NCI-H2196 treated with DMSO at 0.1 percent for 48 hours (cell line): ENCODE measurements around the gene DNM3.

Experiments
- DNase-seq: peaks from one replicate; lab custom pipeline; 2025; ENCODE audit not compliant: unreplicated experiment; lab: John Stamatoyannopoulos, UW

Gene DNM3

DNA sequence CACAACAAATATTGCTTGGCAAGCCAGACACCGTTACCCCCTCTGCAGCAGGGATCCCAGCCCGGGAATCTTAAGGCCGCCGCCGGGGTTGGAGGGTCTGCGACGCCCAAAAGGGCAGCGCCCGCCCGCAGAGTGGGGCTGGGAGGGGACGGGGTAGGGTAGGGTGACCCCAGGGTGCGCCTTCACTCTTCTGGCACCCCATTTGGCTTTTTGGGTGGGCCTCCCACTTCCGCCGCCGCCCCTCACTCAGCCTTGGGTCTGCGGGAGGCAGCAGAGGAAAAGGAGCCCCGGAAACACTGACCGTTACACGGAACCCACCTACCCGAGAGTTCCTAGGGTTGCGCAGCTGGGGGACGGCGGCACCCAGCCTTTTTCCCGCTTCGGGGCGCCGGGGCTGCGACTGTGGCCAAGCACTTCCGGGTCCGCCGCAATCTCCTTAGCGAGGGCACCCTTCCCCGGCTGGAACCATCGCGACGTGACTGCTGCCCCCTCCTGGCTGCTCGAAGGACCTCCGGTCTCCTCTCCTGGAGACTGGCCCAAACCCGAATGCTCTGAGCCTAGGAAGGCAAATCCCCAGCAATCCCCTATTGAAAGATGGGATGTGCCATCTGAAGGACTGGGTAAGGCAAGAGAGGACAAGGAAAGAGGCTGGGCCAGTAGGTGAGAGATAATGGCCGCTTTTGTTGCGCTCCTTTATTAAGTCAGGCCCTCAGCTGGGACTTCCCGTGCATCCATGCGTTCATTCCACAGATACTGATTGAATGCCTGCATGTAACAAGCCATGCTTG is 602.6 kb downstream of the DNM3 start, which contains the start of gene PIGC:
Gene PIGC, minus strand, starts transcription at position 404 of the 788 bp plus-strand sequence. CDS start 1,447 bp downstream, outside the sequence.
- DNase-seq = peak; percentile 87

DNA sequence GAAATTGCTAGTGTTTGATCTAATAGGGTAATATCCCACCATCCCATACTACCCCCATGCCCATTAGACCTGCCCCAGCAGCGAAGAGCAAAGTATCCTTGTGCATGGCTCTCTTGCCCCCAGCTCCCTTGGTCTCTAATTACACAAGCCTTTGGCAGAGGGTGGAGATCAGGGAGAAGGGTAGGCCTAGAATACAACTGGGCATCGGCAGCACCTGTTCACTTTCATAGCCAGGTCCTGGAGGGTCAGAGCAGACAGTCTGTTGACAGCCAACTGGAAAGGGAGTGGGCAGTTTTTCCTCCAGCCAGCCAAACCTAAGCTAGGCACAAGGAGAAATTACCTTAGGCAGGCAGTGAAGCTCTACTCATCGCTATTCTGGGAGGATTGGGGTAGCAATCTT is 605.2 kb downstream of the DNM3 start:
- DNase-seq = no peak

DNA sequence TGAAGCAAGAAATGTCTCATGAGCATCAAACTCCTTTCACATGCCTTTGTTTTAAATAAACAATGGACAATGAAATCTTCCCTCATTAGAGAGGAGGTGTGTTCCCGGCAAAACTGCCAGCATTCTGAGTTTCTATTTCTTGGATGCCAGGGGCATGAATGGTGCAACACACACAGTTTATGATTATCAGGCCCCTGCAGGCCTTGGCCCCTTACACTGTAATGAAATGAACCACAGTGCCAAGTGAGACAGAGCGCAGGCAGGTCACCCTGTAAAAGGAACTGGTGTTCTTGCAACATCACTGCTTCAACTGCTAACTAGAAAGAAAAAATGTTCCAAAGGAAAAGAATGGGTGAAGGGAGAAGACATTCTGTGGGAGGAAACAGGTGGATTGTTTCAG is 606.3 kb downstream of the DNM3 start:
- DNase-seq = no peak

DNA sequence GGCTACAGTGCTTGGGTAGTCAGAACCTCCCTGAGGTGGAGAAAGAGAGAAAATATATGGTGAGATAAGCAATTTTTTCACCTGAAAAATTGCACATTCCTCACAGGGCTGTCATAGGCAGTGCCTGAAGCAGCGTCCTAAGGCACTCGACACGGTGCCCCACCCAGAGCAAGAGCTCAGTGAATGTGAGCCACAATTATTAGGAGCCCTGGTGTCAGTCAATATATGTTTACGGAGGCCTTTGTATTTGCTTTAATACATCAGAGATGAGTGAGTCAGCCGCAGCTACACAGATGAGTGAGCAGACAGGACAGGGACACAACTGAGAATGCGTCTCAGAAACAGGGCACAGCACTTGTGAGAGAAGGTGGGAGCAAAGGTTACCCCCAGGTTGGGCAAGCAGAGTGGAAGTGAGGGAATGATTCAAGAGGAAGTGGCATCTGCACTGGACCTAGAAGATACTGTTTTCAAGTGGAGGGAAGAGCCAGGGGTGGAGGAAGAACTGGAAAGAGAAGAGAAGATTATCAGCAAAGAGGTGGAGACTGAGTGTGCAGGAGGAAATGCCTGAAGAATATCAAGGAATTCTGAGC is 607.8 kb downstream of the DNM3 start:
- no peak for DNase-seq

DNA sequence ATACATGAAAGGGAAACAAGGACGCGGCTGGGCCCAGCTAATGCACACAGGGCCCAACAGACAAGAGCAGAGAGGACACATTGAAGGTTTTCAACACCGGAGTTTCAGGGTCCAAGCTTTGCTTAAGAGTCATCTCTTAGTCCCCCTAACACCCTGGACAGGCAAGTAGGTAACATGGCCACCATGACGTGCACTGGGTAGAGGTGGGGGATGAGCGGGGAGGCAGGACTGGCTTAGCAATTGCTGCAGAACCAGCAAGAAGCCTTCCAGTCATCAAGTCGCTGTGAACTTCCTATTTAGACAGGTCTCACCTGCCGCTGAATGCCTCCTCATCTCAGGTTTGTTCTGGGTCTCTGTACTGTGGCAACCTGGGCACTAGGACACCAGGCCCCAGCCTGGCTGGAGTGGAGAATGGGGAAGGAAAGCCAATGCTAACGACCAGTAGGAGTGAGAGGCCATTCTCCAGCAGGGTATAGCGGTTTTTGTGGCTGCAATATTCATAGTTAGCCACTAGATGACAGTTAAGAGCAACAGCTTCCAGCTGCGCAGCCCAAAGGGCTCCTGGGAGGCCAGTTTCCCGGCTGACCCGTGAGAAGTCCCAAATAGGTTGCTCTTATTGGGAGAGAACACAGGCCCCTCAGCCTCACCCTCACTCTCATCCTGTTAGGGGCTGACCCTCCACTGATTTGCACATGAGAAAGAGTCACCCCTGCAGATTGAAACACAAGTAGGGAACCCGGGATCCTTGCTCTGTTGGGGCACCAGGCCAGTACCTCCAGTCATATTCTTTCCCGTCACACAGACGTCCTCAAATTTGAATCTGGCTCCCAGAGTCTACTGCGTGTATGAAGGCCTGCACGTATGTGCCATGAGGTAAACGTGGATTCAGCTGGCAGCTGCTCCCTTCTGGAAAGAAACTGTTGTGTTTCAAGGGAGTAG is 608.6 kb downstream of the DNM3 start:
- peak; percentile 5 for DNase-seq

DNA sequence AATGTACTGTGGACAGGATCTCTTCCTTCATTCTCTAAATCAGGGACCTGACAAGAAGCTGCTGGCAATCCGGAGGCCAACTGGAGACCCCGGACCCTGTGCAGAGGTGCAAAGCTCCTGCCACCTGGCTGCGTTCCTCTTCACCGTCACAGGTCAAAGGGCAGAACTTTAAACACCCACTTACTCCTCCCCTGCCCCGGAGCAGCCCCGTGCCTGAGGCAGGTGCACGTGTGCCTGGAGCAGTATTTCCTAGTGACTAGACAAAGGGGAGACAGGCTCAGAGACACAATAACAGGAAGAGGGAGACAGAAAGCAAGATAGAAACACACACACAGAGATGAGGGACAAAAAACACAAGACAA is 609.2 kb downstream of the DNM3 start:
- no peak for DNase-seq

DNA sequence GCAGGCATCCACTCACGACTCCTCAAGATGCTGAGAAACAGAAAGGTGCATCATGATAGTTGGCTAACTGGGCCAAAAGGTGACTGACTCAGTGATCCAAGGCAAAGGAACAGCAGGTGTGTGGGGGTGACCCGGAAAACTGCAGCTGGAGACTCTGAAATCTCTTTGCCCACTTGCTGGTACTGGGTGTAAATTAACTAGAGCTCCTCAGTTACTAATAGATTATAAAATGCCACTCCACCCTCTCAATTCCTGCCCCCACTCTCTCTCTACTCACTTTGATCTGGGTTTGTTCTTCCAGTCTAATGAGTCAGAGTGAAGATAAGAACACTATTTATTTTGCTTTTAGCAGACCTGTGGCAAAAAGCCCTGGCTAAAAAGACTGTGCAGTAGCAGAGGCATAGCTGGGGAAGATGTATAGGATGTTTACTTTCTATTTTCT is 609.7 kb downstream of the DNM3 start:
- no peak for DNase-seq

DNA sequence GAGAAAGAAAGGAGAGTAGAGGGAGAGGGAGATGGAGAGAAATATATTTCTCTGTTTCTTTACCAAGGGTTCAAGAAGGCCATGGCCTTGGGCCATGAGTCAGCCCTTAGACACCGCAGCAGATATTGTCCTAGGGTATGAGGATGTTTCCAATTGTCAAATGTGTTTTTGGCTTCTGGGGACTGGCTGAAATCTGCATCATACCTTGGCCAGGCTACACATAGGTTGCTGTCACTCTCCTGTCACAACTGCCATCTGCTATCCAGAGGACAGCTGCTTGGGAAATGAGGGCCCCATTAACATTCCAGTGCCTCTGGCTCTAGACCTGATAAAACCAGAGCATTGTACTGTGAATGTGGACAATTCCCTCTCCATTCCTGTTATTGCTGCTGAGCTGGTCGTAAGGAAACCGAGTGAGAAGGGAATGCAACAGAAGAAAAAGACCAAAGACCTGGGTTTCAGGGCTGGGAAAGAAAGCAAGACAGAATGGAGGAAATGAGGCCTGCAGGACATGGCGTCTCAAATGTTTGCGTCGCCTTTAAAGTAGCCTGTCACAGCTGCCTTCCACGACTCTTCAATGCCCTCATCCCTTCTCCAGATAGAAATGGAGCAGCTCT is 611.3 kb downstream of the DNM3 start:
- no peak for DNase-seq

DNA sequence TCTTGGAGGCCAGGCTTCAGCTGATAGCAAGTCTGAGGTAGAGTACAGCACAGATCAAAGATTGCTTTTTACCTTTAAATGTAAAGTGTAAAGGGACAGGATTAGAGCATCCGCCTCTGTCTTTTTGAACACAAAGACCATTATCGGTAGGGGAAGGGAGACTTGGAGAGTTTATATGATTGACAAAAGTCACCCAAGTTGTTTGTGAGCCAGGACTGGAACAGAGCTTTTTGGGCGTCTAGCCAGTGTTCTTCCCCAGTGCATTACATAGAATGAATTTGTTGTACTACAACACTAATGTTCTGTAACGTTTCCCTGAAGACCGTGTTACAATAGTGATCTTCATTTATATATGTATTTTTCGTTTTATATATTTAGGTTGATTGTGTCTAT is 611.9 kb downstream of the DNM3 start:
- DNase-seq = no peak

DNA sequence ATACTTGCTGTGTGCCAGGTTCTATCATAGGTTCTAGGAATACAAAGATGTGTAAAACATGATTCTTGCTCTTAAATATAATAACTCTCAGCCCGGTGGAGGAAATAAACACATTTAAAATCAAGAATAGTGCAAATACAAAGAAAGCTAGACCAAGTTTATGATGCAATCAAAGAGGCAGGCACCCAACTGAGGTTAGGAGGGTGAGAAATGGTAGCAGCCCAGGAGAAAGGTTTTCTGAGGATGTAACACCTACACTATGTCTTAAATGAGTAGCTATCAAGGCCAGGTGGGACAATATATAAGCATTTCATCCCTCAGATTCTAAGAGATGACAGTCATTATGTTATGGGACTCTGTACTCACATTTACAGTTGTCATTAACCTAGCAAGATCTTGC is 612.3 kb downstream of the DNM3 start:
- no peak for DNase-seq

DNA sequence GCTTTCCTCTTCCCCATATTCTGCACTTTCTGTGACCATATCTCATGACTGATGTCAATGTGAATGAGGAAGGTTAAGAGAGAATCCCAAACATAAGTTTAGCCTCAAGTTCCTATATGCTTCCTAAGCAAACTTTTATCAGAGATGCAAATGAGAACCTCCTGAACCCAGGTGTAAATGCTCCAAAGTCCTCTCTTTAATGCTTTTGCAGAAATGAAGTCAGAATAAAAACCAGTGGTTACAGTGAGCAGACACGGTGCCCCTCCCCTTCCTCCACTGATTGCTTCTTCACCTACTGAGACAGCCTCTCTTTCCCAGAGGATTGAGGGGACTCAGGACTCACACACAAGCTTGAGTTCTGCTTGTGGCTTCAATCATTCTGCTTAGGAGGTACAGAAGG is 614.2 kb downstream of the DNM3 start:
- no peak for DNase-seq

DNA sequence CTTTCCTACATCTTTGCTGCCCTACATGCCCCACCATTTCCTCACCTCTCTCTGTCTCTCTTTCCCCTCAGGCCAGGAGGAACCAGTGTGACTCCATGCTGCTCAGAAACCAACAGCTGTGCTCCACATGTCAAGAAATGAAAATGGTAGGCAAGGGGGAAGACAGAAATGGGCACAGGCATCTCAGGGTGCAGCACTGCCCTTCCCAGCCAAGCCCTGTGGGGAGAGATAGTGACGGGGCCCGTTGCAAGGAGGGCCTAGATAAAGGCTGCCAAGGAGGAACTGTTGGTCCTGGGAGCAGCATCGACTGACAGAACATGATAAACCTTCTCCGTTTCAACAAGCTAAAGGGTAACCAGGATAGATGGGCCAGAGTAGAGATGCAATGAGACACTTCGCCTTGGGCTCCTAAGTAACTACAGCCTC is 615.1 kb downstream of the DNM3 start:
- no peak for DNase-seq

DNA sequence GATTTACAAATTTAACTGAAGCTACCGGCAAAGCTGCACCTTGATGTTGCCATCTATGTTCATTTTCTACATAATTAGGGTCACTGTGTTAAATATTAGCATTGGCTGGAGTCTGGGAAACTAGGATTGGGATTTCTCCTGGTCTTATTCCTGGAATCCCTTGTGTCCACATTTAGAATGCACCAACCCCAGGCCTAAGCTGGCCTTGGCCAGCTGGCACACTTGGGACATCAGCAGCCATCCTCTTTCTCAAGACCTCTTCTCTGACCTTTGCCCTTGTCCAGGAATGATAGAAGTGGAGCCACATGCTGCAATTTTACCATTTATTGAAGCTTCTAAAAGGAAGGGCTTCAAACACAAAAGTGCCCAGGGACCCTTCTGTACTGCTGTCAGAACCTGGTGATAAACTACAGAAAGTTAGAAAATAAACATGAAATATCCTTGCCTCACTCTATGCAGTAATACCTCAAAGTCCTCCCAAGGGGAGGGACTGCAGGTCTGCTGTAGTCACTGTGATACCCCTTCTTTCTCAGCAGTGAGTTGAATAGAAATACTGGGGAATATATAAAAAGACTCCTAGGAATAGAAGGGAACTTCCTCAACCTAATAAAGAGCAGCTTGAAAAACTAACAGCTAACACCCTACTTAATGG is 616.3 kb downstream of the DNM3 start:
- DNase-seq = no peak

DNA sequence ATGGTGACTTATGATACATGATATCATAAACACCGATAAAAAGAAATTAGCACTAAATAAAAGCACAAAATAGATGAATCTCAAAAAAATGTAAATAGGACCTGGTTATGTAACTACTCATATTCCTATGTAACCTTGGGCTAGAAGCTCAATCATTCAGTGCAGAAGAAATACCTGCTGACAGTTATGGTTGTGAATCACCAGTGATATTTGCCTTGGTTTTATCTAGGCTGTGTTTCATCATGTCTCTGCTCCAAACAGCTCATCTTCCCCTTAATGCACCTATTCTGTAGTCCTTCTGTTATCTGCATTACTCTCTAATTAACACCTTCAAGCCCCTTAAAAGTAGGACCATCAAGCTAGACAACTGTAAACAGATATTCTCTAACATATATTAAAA is 618.9 kb downstream of the DNM3 start:
- no peak for DNase-seq

DNA sequence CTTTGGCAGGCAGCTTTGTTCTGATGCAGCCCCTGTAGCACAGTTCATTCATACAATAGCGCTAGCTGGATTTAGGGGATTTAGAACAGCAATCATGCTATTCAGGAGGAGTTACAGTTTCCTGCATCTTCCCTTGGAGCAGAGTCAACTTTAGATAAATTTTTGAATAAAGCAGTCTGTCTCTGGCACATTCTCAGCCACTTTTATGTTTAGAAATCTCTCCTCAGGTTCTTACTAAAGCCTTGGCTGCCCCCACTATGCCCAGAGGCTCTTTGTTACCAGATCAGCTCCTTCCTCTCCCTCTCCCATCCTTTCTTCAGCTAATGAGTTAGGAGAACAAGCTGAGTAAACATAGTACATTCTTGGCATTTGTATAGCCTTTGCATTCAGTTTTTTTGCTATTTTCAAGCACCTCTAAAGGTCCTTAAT is 619.6 kb downstream of the DNM3 start:
- DNase-seq = no peak
